Bone marrow (tissue), 2 donors: ENCODE data around the gene POU5F1.
"Not testable (repeated sequence)": the region's sequence is repeated elsewhere in the genome, so short reads cannot be mapped to it uniquely, and the experiment has no call there.

Source experiments
- DNase-seq, 2 donors: peaks; one replicate each; lab custom pipeline; 2025; lab: John Stamatoyannopoulos, UW

The POU5F1 gene

DNA sequence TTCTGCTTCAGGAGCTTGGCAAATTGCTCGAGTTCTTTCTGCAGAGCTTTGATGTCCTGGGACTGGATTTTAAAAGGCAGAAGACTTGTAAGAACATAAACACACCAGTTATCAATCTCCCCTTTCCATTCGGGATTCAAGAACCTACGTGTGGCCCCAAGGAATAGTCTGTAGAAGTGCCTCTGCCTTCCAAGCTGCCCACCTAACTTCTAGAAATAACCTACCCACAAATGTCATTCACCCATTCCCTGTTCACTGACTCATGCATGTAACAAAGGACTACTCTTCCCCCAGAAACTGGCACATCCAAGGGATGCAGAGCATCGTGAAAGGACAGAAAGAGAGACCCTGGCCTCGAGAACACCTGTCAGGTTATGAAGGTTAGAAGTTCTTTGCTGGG lies 4.5 kb downstream of the POU5F1 start:
- no peak for DNase-seq

DNA sequence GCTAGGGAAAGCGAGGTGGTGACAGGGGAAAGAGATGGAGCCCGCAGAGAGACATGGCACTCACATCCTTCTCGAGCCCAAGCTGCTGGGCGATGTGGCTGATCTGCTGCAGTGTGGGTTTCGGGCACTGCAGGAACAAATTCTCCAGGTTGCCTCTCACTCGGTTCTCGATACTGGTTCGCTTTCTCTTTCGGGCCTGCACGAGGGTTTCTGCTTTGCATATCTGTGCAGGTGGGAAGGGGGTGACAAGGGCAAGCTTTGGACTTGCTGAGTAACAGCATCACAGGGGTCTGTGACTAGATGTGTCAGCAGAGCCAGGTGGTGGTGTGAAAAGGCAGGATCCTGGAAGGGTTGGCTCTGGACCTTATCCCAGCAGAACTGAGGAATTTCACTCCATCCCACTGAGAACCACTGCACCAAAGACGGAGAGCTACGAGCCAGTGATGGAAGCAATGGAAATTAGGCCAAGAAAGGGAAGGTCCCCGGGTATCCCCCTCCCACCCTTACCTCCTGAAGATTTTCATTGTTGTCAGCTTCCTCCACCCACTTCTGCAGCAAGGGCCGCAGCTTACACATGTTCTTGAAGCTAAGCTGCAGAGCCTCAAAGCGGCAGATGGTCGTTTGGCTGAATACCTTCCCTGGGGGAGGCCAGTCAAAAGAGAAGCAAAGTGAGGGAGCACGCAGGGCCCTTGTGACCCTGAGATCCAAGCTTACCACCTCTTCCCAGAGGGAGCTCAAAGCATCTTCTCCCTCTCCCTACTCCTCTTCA lies 5.2 kb downstream of the POU5F1 start:
- not testable (repeated sequence) for DNase-seq

DNA sequence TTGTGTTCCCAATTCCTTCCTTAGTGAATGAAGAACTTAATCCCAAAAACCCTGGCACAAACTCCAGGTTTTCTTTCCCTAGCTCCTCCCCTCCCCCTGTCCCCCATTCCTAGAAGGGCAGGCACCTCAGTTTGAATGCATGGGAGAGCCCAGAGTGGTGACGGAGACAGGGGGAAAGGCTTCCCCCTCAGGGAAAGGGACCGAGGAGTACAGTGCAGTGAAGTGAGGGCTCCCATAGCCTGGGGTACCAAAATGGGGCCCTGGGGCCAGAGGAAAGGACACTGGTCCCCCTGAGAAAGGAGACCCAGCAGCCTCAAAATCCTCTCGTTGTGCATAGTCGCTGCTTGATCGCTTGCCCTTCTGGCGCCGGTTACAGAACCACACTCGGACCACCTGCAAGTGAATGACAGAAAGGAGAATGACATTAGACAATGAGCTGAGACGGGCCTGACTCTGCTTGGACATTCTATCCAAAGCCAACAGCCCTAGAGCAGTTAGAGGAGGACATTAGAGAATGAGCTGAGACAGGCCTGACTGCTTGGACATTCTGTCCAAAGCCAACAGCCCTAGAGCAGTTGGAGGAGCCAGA lies 5.9 kb downstream of the POU5F1 start:
- not testable (repeated sequence) for DNase-seq

DNA sequence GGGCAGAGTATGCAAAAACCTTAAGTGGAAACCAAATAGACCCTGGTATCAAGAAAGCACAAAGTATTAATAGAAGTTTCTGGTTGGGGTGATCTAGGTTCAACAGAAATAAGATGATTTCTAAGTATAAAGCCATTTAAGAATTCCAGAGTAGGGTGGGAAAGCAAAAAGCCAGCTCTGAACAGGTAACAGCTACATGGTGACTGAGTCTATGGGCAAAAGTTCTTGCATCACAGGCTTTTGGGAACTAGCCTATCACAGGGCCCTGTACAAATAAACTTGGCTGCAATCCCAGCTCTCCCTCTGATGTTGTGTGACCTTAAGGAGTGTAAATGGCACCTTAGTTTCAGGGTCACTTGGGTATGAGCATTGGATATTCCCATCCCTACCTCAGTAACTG lies 6.6 kb downstream of the POU5F1 start:
- DNase-seq, result no peak

DNA sequence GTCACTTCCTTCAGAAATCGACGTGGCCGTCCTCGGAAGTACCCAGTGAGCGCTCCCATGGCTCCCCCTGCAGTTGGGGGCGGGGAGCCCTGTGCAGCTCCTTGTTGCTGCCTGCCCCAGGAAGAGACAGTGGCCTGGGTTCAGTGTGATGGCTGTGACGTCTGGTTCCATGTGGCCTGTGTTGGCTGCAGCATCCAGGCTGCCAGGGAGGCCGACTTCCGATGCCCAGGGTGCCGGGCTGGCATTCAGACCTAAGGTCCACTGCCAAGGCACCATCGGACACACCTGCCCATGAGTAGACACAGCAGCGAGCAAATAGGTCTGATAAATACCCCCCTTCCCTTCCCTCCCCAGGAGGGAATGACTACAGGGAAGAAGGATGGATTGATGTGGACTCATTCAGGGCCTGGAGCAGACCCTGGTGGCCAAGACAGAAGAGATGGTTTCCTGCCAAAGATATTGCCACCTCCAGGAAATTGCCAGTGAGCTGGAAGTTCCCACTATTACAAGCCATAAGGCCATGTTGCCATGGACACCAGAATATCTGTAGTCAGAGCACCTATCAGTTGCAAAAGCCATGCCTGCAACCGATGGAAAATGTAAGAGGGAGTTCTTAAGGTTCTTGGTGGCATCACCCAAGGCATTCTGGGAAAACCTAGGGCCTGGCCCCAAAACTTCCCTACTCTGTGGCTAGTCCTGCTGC lies 7.9 kb downstream of the POU5F1 start:
- DNase-seq, result no peak

DNA sequence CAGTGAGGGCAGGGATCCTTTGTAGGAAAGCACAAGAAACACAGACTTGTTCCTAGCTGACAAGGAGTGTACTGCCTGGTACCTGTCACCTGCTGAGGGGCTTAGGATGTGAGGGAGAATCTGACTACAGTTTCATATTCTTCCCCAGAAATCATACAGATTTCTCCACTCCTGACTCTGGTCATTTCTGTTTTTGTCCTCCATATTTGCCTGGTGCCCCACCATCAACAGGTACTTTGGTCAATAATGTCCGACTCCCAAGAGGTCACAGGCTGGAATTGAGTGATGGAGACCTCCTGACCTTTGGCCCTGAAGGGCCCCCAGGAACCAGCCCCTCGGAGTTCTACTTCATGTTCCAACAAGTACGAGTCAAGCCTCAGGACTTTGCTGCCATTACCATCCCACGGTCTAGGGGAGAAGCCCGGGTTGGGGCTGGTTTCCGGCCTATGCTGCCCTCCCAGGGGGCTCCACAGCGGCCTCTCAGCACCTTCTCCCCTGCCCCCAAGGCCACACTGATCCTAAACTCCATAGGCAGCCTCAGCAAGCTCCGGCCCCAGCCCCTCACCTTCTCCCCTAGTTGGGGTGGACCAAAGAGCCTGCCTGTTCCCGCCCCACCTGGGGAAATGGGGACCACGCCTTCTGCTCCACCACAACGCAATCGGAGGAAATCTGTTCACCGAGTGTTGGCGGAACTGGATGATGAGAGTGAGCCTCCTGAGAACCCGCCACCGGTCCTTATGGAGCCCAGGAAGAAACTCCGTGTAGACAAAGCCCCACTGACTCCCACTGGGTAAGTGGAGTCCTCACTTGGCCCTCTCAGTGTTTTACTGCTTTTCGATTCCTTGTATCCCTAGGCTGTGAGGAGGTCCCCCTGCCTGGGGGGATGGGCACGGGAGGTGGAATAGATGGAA lies 9.0 kb downstream of the POU5F1 start:
- no peak for DNase-seq

DNA sequence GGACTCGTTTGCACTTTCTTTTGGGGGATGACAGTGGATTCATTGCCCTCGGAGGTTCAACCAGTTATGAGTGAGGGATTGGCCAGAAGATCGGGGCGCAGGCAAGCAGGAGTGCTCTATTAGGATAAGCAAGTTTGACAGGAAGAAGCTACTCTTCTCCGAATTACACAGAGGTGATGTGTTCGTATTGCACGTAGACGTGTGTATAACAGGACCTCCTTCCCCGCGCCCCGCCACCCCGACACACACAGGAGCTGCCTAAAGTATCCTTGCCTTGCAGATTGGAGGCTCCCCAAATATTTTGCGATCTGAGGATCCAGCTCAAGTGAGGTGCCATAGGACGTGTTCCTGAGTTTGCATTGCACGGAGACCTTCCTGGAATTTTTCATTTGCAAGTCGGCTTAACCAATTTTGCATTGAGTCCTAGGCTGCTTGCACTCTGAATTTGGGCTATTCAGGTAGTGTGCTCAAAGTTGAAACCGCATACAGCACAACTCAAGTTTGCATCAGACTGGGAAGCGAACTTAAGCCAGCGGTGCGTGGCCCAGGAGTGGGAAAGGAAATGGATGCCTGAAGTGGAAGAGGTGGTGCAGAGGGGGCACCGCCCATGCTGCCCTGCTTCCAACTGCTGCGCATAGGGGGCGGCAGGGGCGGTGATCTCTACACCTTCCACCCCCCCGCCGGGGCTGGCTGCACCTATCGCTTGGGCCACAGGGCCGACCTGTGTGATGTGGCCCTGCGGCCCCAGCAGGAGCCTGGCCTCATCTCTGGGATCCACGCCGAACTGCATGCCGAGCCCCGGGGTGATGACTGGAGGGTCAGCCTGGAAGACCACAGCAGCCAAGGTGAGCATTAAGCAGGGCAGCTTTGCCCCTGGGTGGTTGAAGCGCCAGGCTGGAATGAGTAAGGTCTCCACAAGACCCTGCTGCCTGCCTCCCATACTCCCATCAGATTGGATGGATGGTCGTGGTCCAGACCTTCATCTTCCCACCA lies 11.3 kb downstream of the POU5F1 start:
- DNase-seq, result no peak

DNA sequence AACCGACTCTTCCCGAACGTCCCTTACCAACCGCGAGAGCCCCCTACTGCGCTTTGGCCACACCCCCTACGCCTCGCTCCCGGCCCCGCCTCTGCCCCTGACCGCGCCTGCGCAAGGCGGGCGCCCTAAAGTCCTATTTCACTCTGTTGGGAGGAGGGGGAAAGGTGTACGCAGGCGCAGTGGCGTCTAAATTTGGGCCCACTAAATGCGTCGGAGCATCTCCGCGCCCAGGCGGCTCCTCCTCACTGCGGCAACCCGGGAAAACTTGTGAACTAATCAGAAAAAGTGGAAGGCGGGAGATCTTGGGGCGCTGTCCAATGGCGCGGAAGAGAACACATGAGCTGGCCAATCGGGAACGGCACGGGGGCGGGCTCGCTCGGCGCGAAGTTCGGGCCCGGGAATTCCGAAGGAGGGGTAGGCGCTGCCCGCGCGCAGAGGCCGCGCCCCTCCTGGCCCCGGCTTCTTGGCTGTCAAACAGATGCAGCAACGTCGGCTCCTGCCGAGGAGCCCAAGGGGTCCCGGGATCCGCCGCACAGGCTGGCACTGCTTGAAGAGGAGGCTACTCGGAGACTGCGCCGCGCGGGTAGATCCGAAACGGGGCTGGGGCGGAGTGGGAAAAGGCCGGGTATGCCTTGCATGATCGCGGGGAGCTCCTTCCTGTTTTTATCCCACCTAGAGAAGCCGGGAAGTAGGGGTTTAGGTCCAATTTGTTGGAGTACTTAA lies 12.2 kb downstream of the POU5F1 start, which contains the start of gene TCF19:
TCF19 (plus strand) TSS at position 450 of the 723 bp plus-strand sequence. CDS start 881 bp downstream, outside the sequence.
- DNase-seq, result peak; percentile 90 to 99

DNA sequence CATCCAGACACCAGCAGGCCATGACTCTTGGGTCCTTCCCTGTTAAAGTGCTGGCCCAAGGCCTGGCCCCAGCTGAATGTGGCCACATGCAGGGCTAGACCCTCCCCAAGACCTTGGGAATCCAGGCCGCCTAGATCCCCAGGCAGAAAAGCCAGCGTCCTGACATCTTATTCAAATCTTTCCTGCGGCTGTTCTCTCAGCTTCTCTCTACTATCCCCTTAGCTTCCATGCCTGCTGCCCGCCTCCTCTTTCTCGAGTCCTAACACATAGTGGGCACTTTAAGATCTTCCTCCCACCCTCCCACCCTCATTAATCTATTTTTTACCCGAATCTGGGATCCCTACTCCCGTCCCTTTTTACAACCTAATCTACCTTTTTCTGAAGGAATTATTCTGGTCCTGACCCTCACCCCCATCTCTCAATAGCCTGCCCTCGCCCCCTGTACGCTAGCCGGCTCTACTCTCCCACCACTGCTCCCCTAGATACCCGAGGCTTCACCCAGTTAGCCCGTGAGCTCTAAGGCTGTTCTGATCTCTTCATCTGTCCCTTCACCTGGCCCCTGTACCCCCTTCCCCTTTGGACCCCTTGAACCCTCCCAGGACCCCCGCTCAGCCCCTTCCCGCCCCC lies 12.9 kb downstream of the POU5F1 start, which contains the start of gene CCHCR1:
CCHCR1 (minus strand) TSS at position 290 of the 627 bp plus-strand sequence; CDS start at position 88, 202 bp downstream.
- no peak for DNase-seq

DNA sequence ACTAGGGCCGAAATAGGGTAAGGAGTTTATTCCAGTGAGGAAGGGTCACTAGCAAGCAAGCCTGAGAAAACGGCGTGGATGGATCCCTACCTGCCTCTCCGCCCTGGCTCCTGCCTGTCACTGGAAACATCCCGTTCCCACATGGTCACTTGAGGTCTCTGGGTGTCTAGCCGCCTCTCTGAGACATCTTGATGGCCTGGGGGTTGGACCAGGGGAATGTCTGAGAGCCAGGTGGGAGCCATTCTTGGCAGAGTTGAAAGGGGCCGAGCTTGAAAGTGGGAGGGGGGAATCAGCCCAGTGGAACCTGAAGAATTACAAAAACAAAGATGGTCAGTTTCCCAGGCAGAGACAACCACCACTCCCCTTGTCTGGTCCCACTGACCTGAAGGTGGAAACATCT lies 13.8 kb downstream of the POU5F1 start:
- no peak for DNase-seq

DNA sequence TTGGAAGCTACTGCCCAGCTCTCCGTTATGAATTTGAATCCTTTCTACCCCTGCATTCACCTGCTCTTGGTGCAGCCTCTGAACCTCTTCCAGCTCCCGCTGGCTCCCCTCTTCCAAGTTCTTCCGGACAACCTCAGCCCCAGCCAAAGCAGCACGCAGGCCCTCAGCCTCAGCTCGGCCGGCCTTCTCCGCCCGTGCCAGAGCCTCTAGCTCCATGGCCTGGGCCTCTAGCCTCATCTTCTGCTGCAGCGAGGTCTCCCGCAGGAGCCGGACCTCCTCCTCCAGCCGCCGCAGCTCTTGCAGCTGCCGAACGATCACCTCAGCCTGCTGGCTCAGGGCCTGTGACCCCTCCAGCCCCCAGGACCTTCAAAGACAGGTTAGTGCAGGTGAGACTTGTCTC lies 16.0 kb downstream of the POU5F1 start:
- DNase-seq, result no peak

DNA sequence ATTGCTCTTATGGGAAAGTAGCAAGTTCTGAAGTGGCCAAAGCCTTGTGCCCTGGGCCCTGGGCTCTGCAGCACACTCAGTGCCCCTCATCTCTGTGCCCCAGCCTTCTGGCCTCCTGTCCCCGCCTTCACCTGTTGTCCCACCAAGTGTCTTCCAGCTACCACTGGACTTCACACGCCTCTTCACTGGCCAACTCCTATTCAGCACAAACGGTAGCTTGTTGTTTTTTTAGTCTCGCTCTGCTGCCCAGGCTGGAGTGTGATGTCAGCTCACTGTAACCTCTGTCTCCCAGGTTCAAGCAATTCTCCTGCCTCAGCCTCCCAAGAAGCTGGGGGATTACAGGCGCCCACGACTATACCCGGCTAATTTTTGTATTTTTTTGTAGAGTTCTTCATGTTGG lies 17.7 kb downstream of the POU5F1 start:
- DNase-seq, result no peak

DNA sequence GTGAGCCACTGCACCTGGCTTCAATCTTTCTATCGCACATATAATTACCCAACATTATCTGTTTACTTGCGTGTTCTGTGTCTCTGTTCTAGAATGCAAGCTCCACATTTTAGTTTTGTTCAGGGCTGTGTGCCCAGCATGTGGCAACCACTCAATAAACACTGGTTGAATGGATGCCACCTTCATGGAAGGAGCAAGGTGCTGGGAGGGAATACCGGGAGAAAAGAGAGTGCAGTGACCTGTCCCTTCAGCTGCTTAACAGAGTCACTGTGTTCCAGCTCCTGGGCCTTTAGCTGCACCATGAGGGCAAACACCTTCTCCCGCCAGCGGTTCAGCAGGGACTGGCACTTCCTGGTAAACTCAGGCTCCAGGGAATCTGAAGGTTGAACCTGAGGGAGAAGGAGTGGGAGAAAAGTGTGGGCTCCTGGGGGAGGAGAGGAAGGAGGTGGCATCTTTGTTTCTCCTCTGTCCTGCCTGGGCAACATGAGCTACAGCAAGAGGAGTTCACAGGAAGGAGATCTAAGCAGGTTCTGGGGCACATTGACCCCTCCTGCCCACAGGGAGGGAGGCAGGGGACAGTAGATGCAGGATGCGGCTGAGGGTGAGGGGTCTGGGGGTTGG lies 20.5 kb downstream of the POU5F1 start:
- DNase-seq, result no peak

DNA sequence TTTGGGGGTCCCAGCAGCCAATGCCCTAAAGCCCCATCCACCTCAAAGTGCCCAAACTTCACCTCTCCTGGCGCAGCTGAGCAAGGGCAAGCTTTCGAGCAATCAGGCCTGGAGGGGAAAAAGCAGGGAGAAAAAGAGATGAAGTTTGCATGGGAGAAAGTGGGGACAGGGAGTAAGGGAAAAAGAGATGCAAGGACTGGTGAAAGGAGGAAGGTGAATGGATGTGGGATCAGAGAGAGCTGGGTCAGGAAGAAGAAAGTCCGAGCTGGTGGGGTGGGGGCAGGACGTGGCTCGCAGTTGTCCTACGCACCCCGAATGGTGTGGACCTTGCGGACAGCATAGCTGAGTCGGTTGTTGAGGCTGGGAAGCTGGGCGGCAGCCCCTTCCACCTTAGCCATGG lies 25.1 kb downstream of the POU5F1 start:
- DNase-seq, result no peak

DNA sequence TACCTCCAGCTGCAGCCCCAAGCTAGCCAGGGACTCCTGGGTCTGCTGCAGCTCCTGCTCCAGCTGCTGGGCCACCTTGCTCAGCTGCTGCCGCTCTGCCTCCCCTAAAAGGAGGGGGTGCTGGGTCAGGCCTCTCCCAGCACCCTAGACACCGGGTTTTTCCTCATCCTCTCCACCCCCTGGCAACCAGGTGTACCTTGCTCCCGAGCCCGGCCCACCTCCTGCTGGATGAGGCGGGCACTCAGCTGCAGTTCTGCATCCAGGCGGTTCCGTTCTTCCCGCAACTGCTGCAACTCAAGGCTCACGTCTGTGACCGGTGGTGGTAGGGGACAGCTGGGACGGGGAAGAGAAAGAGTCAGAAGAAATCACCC lies 25.5 kb downstream of the POU5F1 start:
- DNase-seq, result no peak

DNA sequence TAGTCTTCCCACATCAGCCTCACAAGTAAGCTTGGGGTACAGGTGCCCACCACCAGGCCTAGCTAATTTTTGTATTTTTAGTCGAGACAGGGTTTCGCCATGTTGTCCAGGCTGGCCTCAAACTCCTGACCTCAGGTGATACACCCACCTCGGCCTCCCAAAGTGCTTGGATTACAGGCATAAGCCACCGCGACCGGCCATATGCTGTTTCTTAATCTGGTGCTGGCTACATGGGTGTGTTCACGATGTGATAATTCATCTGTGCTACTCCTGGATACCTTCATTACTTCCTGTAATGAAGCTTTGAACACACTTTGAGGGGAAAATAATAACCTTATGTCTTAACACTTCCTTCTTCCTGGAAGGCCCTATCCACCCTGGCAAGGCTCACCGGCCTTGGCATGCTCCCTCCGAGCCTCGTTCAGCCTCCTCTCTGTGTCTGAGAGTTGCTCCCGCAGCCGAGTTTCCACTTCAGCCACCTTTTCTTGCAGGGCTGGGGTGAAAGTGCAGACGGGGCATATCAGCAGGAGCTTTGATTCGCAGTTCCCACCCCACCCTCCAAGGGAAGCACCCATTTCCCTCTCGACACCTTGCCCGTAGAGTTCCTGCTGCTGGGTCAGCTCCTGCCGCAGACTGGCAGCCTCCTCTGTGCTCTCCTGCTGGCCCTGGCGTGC lies 26.0 kb downstream of the POU5F1 start:
- DNase-seq, result no peak

DNA sequence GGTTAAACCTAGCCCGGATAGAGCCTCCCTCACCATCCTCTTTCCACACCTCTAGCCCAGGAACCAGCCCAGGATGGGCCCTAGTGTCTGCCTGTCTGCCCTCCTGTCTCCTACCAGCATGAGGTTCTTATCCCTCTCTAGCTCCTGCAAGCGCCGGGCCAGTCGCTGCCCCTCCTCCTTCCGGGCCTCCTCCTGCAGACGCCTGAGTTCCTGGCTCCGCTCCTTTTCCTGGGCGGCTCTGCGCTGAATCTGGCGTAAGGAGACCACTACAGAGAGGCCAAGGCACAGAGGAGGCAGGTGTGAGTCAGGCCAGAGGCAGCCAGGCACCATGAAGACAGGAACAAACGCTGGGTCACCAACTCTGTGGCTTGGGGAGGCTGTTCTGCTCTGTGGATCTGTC lies 27.3 kb downstream of the POU5F1 start:
- DNase-seq, result no peak

DNA sequence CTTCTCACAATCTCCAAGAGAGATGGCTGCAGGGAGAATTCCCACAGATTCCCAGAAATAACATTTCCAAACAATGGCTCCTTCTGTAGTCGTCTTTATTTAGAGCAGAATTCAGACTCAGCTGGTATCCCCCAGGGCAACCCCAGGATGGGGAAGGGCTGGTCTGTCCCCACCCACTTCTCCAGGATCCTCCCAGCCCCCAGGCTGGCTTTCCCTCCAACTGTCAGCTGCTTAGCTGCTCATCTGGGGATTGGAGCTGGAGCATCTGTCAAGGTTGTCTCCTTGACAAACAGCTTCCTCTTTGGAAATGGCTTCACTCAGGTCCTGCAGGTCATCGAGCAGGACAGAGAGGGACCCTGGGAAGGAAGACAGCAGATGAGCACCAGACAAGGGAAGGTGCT lies 28.1 kb downstream of the POU5F1 start:
- no peak for DNase-seq

DNA sequence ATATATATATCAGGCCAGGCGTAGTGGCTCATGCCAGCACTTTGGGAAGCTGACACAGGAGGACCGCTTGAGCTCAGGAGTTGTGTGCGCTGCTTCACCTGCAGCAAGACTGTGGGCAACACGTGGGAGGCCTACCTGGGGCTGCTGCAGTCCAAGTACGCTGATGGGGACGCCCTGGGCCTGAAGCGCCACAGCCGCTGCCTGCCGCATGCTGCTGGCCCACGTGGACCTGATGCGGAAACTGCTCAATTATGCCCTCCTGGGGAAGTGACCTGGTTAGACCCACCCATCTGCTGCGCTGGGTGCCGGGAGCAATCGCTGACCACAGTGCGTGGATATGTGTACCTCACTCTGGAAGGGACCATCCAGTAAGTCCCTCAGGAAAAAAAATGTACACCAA lies 29.8 kb downstream of the POU5F1 start:
- DNase-seq, result no peak
